Left kidney (tissue), 2 donors: ENCODE data around the gene KCNN4. TPM values are rescaled to one million over a fixed set of nuclear protein-coding genes. Genes with fewer than 3 reads are reported as not detected.

Experiments used
- DNase-seq: peaks from one replicate; pipeline ENCODE4 v3.0.0-alpha.2; 2013
- polyA plus RNA-seq: library from polyadenylated mRNA; unstranded; fragments of 120-200 nt; gene quantifications from one replicate; pipeline ENCODE4 v1.2.1, GENCODE V29; 2013; ENCODE audit not compliant: insufficient read length

Gene KCNN4
- polyA plus RNA-seq, 1 donor = 1.6 TPM

GRCh38 chr19:43799502-43800142 lies 18.8 kb upstream of the KCNN4 start:
- DNase-seq = no peak

- peak; percentile 30 for DNase-seq
Measured at GRCh38 chr19:43798546-43799409, 18.0 kb upstream of the KCNN4 start.

- no peak for DNase-seq
Measured at GRCh38 chr19:43798026-43798545, 17.3 kb upstream of the KCNN4 start.

- DNase-seq = no peak
Measured at GRCh38 chr19:43797556-43797955, 16.8 kb upstream of the KCNN4 start.

- no peak for DNase-seq
Measured at GRCh38 chr19:43797118-43797517, 16.3 kb upstream of the KCNN4 start.

- no peak for DNase-seq
Measured at GRCh38 chr19:43790587-43790986, 9.8 kb upstream of the KCNN4 start.

GRCh38 chr19:43789029-43789428 lies 8.3 kb upstream of the KCNN4 start:
- no peak for DNase-seq

GRCh38 chr19:43786665-43787064 lies 5.9 kb upstream of the KCNN4 start:
- no peak for DNase-seq

- no peak for DNase-seq
Measured at GRCh38 chr19:43784981-43785808, 4.4 kb upstream of the KCNN4 start.

GRCh38 chr19:43784241-43784980 lies 3.6 kb upstream of the KCNN4 start:
- no peak for DNase-seq

- DNase-seq = no peak
Measured at GRCh38 chr19:43783636-43784035, 2.9 kb upstream of the KCNN4 start.

- DNase-seq = no peak
Measured at GRCh38 chr19:43782689-43783231, 2.0 kb upstream of the KCNN4 start.

- DNase-seq = no peak
Measured at GRCh38 chr19:43782311-43782660, 1.5 kb upstream of the KCNN4 start.

GRCh38 chr19:43781630-43782310 lies 997 bp upstream of the KCNN4 start:
- no peak for DNase-seq

- DNase-seq = no peak
Measured at GRCh38 chr19:43779820-43780219, 953 bp downstream of the KCNN4 start.

GRCh38 chr19:43779147-43779819 lies 1.5 kb downstream of the KCNN4 start:
- no peak for DNase-seq

- no peak for DNase-seq
Measured at GRCh38 chr19:43778651-43779050, 2.1 kb downstream of the KCNN4 start.

GRCh38 chr19:43777163-43777695 lies 3.5 kb downstream of the KCNN4 start:
- DNase-seq = no peak

- DNase-seq = no peak
Measured at GRCh38 chr19:43776286-43776685, 4.5 kb downstream of the KCNN4 start.

GRCh38 chr19:43775299-43775890 lies 5.4 kb downstream of the KCNN4 start:
- no peak for DNase-seq
